Putamen (tissue), 1 donor: ENCODE results near the gene KHNYN.

Source experiments
- DNase-seq: peaks from one replicate; pipeline ENCODE4 v3.0.0-alpha.2; 2016; ENCODE audit warnings: low spot score

The KHNYN gene

GRCh38 chr14:24401810-24402702 is 27.7 kb upstream of the KHNYN start:
- no peak for DNase-seq

- no peak for DNase-seq
Measured at GRCh38 chr14:24403294-24403998, 26.3 kb upstream of the KHNYN start.

- no peak for DNase-seq
Measured at GRCh38 chr14:24404814-24405213, 24.9 kb upstream of the KHNYN start.

DNA sequence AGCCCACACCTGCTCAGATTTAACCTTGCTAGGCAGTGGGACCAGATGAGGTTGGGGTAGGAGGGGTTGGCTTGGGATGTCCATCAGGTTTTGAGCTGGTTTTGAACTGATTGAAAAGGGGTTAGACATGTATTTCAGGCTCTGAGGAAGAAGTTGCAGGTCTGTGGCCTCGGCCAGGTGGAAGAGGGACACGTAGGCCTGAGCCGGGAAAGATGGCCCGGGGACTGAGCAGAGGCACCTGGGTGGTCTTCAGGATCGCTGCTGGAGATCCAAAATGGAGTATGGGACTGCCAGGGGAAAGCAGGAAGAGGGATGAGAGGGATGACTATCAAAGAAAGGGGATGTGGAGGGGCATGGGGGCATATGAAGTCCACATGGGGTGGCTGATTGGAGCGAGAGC is 23.3 kb upstream of the KHNYN start:
- no peak for DNase-seq

GRCh38 chr14:24407608-24408325 is 22.0 kb upstream of the KHNYN start:
- no peak for DNase-seq

DNA sequence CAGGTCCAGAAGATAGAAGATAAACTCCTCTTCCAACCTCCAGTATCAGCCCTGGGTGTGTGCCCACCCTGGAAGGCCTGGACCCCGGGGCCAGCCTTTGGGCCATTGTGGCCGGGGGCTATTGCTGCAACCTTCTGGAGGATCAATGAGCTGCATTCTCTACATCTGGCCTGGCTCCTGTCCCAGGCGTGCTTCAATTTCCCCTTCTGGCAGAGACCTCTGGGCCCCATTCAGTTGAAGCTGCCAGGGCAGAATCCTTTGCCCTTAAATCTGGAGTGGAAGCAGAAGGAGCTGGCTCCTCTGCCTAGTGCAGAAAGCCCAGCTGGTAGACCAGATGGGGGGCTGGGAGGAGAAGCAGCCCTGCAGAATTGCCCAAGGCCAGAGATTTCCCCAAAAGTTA is 21.0 kb upstream of the KHNYN start:
- no peak for DNase-seq

DNA sequence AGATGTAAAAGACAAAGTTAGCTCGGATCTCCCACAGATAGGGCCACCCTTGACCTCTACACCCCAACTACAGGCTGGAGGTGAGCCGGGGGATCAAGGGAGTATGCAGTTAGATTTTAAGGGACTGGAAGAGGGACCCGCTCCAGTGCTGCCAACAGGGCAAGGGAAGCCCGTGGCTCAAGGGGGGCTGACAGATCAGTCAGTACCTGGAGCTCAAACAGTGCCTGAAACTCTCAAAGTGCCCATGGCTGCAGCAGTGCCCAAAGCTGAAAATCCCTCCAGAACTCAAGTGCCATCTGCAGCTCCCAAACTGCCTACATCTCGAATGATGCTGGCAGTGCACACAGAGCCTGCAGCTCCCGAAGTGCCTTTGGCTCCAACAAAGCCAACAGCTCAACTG is 20.6 kb upstream of the KHNYN start:
- DNase-seq = no peak

DNA sequence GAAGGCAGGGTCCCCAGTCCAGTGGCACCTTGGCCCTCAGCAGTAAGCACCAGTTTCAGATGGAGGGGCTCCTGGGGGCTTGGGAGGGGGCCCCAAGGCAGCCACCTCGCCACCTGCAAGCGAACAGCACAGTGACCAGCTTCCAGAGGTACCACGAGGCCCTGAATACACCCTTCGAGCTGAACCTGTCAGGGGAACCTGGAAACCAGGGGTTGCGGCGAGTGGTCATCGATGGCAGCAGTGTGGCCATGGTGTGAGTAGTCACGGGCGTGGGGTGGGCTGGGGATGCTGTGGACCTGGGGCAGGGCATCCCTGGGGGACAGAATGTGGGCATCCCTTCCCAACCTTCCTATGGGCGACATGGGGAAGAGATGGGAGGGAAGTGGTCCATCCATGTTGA is 19.8 kb upstream of the KHNYN start:
- DNase-seq = no peak

GRCh38 chr14:24411443-24412389 is 18.0 kb upstream of the KHNYN start:
- DNase-seq = no peak

- no peak for DNase-seq
Measured at GRCh38 chr14:24414077-24414476, 15.7 kb upstream of the KHNYN start.

GRCh38 chr14:24414732-24415420 is 14.9 kb upstream of the KHNYN start:
- no peak for DNase-seq

DNA sequence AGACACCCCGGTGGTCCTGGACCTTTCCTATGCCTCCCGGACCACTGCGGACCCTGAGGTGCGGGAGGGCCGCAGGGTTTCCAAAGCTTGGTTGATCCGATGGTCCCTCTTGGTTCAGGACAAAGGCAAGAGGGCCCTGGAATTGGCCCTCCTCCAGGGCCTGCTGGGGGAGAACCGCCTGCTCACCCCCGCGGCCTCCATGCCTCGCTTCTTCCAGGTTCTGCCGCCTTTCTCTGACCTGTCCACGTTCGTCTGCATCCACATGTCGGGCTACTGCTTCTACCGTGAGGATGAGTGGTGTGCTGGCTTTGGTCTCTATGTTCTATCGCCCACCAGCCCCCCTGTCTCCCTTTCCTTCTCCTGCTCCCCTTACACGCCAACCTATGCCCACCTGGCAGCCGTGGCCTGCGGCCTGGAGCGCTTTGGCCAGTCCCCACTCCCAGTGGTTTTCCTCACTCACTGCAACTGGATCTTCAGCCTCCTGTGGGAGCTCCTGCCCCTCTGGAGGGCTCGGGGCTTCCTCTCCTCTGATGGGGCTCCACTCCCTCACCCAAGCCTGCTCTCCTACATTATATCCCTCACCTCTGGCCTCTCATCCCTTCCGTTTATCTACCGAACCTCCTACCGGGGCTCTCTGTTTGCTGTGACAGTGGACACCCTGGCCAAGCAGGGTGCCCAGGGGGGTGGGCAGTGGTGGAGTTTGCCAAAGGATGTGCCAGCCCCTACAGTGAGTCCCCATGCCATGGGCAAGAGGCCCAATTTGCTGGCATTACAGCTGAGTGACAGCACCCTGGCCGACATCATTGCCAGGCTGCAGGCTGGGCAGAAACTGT is 14.1 kb upstream of the KHNYN start:
- DNase-seq = no peak

GRCh38 chr14:24416254-24416931 is 13.4 kb upstream of the KHNYN start:
- DNase-seq = no peak

- DNase-seq = no peak
Measured at GRCh38 chr14:24416932-24417619, 12.7 kb upstream of the KHNYN start.

DNA sequence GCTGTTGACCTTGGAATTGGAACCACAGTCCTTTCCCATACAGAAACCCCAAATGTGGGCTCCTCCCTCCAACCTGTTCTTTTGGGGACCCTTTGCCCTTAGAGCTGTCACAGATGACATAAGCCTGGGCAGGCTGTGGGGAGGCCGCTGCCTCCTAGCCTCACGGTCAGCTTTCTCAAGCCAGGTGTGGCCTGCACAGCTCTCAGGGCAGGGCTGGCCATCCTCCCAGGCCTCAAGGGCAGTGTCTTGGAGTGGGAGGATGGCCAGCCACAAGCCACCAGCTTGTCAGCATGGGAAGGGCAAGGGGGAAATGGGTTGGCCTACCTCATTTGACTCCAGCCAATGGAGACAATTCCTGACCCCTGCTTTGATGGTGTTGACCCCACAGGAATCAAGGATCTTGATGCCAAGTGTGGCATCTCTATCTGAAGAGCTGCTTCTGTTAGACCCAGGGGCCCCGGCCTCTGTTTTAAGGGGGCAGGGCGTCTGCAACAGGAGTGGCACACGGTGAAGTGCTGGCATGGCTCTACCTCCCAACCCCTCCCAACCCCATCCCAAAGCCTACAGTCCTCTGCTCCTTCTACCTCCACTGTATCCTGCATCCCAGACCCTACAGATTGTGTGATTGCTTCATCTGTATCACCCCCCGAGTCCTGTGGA is 11.8 kb upstream of the KHNYN start:
- no peak for DNase-seq

- DNase-seq = no peak
Measured at GRCh38 chr14:24418492-24418873, 11.3 kb upstream of the KHNYN start.

- DNase-seq = no peak
Measured at GRCh38 chr14:24422261-24422660, 7.5 kb upstream of the KHNYN start.
